ENCODE data around the gene USB1.
A peak's percentile ranks its signal among the peaks of the same experiment; 100 is the strongest.
"Not testable (repeated sequence)": the region's sequence is repeated elsewhere in the genome, so short reads cannot be mapped to it uniquely, and the experiment has no call there.

USB1 gene

DNA sequence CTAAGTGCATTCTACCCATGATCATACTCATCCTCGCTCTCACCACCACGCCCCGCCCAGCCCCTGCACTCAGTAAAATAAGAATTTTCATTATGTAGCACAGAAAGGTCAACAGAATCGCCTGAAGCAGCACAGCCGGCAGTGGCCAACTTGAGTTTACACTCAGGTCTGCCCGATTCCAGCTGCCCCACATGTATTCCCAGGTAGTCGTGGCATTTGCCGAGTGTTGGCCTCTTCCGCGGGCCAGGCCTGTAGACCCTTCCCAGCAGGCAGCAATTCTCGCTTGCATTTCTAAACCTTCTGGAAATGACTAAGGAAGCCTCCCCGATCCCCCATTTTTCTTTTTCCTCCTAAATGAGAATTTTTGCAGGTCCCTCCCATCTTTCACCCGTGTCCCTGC is 30.9 kb upstream of the USB1 start:
- no peak for DNase-seq (ENCODE audit: low spot score)

DNA sequence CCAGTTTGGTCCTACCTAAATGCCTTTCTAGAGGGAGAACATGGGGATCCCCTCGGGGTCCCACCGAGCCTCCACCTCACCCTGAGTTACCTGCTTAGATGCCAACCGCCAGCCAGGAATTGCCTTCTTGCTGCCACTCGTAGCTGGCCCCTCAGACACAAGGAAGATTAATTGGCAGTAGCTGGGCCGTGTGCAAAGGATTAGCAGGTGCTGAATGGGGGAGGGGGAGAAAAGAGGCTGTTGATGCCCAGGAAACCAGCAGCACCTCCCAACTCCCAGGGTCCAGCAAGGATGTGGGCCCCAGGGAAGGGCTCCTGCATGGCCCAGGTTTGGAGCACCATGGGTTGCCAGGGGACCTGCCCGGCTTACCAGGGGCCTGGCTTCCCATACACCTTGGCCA is 30.2 kb upstream of the USB1 start, which contains the start of gene CNGB1:
Gene CNGB1 (minus strand): TSS at position 159 of the 400 bp plus-strand sequence. CDS start 3,842 bp downstream, outside the sequence.
- DNase-seq (ENCODE audit: low spot score), result no peak

DNA sequence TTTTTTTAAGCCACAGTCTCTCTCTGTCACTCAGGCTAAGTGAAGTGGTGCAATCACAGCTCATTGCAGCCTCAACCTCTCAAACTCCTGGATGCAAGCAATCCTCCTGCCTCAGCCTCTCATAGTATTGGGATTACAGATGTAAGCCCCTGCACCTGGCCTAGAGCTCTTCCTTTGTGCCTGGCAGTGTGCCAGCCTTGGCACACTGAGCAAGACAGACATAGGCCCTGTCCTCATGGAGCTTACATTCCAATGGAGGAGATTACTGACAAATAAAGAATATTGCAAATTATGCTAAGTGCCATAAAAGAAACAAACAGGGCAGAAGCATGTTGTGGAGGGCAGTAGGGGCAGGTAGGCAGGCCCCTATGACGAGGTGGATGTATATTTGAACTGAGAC is 29.4 kb upstream of the USB1 start:
- DNase-seq (ENCODE audit: low spot score), result no peak

DNA sequence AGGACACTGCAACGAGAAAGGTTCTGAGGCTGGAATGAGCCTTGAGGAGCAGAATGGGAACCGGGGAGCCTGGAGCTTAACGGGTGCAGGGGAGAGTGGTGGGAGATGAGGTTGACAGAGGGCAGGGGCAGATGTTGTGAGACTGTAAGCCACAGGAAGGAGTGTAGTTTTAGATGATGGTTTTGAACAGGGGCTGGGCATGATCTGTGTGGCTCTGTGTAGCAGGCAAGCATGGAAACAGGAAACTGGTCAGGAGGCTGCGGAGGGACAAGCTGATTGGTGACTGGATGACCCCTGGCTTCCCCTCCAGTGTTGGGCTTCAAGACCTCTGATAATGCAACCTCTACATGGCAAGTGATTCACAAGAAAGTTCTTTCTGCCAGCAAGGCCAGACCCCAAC is 28.9 kb upstream of the USB1 start:
- no peak for DNase-seq (ENCODE audit: low spot score)

DNA sequence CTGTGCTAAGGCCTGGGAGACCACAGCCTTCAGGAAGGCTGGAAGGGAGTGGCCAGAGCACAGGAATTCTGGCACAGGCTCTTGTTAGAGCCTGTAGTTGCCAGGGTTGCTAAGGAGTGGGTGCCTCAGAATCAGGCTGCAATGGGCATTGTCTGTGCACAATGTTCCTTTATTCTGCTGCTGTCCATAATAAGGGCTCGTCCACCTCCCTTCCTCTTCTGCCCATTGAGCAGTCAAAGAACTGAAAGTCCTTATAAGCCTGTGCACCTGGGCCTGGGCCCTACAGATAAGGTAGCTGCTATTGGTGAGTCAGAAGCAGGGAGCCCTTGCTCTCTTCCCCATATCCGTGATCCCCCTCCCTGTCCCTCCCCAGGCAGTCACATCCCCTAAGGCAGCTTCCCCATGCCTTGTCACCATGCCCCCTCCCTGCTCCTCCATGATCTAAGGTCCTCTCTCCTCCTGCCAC is 24.8 kb upstream of the USB1 start:
- peak; percentile 43 for DNase-seq (ENCODE audit: low spot score)

DNA sequence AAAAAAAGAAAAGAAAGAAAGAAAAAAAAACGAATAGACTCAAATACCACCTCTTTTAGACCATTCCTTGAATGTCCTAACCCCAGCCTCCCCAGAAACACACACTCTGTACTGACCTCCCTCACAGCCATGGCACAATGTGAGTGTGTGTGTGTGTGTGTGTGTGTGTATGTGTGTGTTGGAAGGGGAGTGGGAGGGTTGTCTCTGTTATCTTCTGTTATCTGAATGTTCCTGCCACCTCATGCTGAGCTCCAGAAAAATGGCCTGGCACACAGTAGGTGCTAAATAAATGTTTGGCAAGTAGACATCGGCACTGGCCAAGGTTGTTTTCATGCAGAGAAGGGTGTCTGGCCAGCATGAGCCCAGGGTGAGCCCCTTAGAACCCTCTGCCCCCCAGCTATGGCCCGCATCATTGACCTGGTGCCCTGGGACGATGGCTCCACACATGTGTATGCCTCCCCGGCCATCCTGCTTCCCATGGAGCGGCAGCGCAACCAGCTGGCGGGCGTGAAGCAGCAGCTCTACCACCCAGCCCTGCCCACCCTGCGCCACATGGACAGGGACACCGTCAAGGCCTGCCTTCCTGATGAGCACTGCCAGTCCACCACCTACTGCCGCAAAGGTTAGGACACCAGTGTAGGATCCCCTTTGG is 23.7 kb upstream of the USB1 start:
- no peak for DNase-seq (ENCODE audit: low spot score)

DNA sequence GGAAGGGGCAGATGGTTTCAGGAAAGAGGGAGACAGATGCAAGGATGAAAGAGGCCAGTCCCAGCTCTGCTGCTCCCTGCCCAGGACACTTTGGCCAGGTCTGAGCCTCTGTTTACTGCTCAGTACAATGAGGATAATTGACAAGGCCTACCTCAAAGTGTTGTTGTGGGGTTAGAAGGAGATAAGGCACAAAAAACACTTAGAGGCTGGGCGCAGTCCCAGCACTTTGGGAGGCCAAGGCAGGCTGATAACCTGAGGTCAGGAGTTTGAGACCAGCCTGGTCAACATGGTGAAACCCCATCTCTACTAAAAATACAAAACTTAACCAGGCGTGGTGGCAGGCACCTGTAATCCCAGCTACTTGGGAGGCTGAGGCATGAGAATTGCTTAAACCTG is 23.1 kb upstream of the USB1 start:
- not testable (repeated sequence) for DNase-seq (ENCODE audit: low spot score)

DNA sequence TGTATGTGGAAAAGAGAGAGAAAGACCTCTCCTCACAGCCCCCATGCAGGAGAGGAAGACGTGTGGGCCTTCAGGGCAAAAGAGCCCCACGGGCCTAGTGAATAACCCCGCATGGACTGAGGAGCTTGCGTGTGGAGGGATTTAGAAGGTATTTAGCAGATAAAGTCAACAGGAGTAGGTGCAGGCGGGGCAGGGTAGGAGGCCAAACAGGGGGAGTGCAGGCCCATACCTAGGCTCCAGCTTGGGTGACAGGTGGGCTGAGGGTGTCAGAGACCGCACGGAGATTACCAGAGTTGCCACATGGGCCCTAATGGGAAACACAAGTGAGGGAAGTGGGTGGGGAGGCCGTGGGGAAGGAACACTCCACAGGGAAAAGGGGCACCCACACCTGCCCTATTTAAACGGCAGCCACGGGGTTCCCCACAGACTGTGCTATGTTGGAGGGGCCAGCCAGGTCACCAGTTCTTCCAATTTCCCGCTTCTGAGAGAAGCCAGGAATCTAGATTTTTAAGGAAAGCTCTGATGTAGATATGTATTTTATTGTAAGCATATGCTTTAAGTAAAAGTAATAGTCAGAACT is 22.1 kb upstream of the USB1 start:
- no peak for DNase-seq (ENCODE audit: low spot score)

DNA sequence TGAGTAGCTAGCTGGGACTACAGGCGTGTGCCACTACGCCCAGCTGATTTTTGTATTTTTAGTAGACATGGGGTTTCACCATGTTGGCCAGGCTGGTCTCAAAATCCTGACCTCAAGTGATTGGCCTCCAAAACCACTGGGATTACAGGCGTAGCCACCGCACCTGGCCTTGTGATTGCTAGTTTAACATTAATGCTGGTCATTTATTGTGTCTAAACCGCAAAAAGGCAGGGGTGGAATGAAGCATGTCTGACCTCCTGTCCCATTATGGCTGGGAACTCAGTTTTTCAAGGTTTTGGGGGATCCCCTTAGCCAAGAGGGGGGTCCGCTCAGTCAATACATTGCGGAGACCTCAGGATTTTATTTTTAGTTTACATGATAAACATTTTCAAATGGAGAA is 19.6 kb upstream of the USB1 start:
- no peak for DNase-seq (ENCODE audit: low spot score)

DNA sequence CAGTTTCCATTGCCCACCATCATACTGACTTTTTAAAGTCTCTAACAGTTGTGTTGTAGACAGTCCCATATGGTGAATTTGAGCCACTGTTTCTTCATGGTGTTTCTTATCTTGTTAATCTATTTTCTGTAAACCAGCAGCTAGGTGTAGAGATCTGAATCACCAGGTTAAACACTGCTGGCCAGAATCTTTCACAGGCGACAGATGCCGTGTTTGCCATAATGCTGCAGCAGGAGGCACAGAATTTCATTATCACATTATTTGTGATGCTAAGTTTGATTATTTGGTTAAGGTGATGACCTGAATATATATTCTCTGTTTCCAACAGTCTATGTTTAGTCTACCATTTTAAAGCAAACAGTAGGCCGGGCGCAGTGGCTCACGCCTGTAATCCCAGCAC is 18.8 kb upstream of the USB1 start:
- no peak for DNase-seq (ENCODE audit: low spot score)

DNA sequence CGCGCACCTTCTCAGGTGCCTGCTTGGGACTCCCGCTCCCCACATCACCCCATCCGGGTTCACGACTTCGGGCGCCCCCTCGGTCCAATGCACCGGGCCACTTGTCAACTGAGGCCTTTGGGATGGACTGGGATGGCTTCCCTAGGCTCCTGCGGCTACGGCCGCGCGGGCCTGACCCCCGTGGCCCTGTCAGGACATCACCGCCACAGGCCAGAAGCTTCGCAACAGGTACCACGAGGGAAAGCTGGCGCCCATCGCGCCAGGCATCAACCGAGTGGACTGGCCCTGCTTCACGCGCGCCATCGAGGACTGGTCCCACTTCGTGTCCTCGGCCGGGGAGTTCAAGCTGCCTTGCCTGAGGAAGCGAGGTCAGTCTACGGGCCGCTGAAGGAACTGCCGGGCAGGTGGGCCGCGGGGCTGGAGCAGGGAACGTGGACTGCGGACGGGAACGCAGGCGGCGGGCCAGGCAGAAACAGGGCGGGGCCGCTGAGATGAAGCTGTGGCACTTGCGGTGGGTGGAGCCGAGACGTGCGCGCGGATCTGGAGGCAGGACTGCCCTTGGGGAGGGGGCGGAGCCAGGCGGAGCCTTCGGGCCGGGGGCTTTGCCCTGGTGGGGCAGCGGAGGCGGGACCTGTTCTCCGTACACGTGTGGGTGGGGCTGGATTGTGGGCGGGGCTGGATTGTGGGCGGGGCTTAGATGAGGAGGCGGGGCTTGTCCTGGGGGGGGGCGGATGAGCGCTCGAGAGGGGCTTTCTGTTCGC is 16.6 kb upstream of the USB1 start:
- peak; percentile 69 for DNase-seq (ENCODE audit: low spot score)

DNA sequence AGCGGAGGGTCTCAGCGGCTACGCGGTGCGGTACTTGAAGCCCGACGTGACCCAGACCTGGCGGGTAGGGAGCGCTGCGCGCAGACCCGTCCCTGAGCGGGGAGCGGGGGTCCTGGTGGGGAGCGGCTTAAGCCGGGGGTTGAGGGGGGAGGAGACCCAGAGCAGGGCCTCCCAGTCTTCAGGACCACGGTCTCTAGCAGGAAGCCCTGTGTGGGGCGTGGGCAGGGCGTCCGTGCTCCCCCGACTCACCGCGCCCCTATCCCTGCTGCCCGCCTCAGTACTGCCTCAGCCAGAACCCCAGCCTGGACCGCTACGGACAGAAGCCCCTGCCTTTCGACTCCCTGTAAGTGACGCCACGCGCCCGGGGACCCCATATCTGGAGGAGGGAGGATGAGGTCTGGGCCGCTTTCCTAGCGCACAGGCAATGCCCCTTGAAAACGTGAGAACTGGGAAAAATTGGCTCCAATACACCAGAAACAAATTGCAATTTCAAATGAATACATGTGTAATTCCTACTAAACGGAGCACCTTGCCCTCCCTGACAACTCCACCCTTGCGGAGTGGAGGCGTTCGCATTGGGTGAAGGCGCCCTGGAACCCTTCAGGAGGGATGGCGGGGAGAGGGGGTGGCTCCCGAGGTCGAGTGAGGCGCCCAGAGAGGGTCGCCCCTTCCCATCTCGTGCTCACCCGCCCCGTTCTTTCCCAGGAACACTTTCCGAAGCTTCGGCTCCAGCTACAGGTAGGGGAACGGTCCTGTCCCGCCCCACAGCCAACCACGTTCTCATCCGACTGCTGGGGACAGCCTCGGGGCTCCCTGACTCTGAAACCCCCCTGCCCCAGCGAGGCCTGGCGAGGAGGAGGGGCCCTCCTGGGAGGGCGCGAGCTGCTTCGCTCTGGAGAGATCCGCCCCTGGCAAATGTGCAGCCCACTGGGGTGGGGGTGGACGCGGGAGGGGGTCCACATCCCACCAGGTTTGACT is 15.7 kb upstream of the USB1 start:
- DNase-seq (ENCODE audit: low spot score), result no peak

DNA sequence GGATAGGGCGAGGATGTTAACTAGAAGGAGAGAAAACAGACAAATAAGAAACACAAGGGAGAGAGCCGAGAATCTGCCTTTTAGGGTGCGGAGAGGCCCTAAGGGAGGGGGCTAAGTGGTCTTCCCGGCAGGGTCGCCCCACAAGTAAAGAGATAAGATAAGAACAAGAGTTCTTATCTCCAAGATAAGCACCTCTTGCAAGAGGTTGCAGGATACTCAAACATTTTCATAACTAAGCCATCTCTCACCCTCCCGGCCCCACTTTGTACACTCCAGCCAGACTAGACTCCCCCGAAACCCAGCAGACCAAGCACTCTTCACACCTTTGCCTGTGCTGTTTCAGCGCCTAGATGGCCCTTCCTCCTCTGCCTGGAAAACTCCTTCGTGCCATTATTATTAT is 15.0 kb upstream of the USB1 start:
- DNase-seq (ENCODE audit: low spot score), result no peak

DNA sequence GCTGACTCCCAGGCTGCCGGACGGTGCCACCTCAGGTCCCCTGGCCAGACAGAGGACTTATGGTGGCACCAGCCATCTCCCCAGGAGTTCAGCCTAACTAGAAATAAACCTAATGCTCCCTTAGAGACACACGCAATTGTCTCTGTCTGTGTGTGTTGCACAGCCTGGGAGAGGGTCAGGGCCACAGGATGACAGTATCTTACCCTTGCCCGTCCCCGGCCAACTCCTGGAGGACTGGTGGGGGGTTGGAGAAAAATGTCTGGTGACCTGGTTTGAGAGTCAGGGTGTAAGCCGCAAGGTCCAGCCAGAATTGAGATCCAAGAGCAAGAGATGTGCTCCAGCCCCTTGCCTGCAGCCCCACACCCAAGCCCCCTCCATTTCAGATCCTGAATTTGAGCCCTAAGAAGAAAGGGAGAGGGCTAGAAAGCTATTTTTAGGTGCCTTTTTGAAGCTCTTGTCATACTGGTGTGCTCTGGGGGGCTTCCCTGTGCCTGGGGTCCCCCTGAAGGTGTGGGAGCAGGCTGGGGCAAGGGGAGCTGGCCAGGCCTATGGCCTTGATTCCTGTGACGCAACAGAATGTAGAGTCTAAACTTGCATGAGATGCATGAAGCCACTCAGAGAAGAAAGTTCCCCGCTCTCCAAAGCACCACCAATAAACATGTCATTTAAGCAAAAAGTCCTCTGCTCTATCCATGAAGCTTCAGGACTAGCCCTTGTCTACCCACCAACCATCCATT is 13.6 kb upstream of the USB1 start:
- DNase-seq (ENCODE audit: low spot score), result no peak

DNA sequence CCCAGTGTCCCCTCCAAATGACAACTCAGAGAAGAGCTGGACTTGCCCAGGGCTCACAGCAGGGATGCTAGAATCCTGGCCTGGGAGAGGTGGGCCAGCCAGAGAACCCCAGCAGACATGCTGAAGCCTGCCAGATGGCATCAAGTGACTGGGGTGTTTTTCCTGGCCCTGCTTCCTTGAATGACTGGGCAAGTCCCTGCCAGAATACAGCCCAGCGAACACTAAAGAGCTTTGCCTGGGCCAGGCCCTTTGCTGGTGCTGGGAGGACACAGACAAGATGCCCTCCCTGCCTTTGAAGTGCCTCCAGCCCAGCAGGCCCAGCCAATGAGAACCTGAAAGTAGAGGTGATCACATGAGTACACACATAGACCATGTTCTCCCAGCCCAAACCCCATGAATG is 12.3 kb upstream of the USB1 start:
- DNase-seq (ENCODE audit: low spot score), result no peak

DNA sequence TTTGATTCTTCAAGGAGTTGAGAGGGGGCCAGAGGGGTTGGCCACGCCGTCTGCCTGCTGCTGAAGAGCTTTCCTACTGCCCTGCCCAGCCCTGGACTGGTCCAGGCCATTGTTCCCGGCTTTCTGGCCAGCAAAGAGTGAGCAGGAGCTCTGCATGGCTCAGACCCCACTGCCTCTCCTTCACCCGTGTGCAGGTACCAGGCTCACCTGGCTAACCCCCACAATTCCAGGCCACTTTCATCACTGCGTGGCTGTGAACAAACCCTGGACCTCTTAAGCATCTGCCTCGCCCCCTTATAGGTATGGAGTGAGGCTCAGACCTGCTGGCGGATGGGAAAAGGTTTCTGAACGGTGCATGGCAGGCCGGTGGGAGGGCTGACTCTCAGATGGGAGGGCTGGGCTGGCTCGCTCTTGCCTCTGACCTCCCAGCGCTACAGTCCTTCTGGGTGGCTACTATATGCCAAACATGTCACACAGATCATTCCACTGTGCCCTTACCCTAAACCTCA is 9.6 kb upstream of the USB1 start:
- DNase-seq (ENCODE audit: low spot score), result no peak

DNA sequence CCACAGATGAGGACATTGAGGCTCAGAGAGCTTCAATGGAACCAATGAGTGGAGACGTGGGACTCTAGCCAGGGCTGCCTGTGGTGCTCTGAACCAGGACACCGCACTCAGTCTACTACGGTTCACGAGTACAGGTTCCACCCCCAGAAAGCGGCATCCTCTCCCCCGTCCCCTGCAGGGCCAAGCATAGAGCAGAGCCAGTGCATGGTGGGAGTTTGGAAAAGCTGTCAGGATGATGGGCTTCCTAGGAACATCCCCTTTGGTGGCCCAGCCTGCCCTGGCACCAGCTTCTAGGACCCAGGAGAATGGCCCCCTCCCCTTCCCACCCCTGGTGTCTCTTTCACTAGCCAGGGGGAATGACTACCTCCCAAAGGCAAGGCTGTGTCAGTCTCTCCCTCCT is 9.1 kb upstream of the USB1 start:
- no peak for DNase-seq (ENCODE audit: low spot score)

DNA sequence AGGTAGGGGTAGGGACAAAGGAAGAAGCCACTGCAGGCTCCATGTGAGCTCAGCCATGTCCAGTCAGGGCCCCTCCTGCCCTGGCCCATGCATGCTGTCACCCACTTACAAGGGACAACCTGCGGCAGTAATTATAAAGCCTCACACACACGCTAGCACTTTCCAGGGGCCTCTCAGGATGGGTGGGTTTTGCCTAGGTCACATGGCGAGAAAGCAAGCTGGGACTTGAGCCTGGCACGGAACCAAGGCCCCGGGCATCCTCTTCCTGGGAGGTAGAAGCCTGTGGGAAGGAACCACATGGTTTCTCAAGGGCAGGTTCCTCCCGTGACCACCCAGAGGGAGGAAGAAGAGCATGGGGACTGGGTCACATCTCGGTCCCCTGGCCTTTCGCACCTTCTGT is 7.8 kb upstream of the USB1 start:
- no peak for DNase-seq (ENCODE audit: low spot score)

DNA sequence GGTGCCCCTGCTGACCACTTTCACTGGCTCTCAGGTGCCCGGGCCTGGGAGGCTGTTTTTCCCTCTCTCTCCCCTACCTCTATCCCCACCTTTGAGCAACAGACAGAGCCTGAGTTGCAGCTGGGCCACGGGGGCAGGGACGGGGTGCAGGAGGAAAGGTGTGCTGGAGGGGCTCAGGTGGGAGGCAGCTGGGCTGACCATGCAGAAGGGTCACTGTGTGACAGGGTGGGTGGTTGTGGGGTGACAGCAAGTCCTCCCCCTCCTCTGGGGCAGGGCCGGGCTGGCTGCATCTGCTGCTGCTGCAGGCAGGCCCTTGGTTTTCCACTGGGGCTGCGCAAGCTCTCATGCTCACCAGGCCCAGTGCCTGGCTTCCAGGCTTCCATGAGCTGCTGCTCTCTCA is 7.3 kb upstream of the USB1 start:
- no peak for DNase-seq (ENCODE audit: low spot score)

DNA sequence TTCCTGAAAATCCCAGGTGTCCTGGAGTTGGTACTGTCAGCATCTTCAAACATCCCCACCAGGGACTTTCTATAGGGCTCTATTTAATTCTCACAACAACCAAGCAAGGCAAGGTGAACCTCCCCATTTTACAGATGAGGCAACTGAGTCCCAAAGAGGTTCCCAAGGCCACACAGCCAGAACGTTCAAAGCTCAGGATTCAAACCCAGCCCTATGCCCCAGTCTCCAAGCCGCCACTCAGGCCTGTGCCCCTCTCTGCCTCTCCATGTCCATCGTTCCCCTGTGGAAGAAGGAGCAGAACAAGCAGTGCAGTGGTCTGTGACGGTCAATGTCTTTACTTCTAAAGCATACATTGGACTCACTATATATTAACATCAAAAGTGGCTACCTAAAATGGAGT is 6.8 kb upstream of the USB1 start:
- no peak for DNase-seq (ENCODE audit: low spot score)

DNA sequence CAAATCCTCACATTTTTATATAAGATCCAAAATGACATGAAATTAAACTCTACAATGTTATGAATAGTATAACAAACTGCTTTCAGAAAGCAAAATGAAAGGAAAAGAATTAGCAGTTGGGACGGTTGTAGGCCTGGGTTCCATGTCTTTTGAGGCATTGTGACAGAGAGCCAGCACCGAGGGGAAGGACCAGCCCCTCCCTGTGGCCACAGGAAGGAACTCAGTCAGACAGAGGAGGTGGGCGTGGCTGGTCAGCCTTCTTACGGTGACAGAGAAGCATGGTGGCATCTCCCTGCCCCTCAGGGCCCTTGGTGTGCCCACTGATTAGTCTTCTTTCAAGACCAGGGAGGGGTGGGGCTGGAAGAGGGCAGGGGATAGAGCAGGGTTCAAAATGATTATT is 6.4 kb upstream of the USB1 start:
- DNase-seq (ENCODE audit: low spot score), result peak; percentile 48

All from GM03348 (cell line).